Measurements from ENCODE around the gene RTN4RL1. TPM values are rescaled to one million over a fixed set of nuclear protein-coding genes. Genes with fewer than 3 reads are reported as not detected.

RTN4RL1 gene
- total and polyA plus RNA-seq, 9 of the 15 experiments (the other 6 are each of a cell fraction or from before 2014, with no cell fraction given): 0.04 to 0.06 (median 0.04) TPM; not detected in 5

GRCh38 chr17:2051061-2051932, 26.2 kb upstream of the RTN4RL1 start:
- Histone ChIP-seq H3K27ac (ENCODE audit: extremely low read depth, low read depth, low read length) (peak overlapping the region; percentile 70; the same call in 1 of the 3 replicates), H3K27me3 (ENCODE audit: control insufficient read depth in 2 of 2, insufficient read depth in 2 of 2, low read length in 2 of 2) (no peaks in the 10 kb centered on the region), H4K20me1 (replicated peaks; ENCODE audit: control insufficient read depth, insufficient read depth, low read length) (no peaks in the 10 kb centered on the region), H3K4me2 (ENCODE audit: insufficient read depth, low read length) (no peak overlapping the region; the same call in 1 of the 2 replicates), H3K4me1 (replicated peaks in 1 of 2; ENCODE audit: control insufficient read depth in 2 of 2, insufficient read depth in 2 of 2, low read length in 2 of 2) (peaks cover 8 to 45% of the 10 kb centered on the region in 2 experiments; a peak in 4 of 5 replicates), H3K9me1 (ENCODE audit: control insufficient read depth, insufficient read depth, low read length) (no peaks in the 10 kb centered on the region), H3K9ac (ENCODE audit: insufficient read depth in 1 of 2, low read depth in 2 of 2, low read length in 2 of 2) (peak overlapping the region in 1 of 2 experiments; percentile 68; a peak in 1 of 4 replicates), H3K79me2 (ENCODE audit: control insufficient read depth, insufficient read depth, low read length) (no peaks in the 10 kb centered on the region), H2AFZ (ENCODE audit: low read depth, low read length) (no peak overlapping the region), H3K4me3 (peak overlapping the region; percentile 42), H3K9me3 (replicated peaks; ENCODE audit: control insufficient read depth, insufficient read depth, low read depth, low read length) (no peaks in the 10 kb centered on the region), H3K36me3 (ENCODE audit: control insufficient read depth, insufficient read depth, low read length) (no peaks in the 10 kb centered on the region)
- in situ Hi-C loops (cut with MboI): no loop called here
- BruUV-seq (replicated peaks): no TSS peak
- WGBS (ENCODE audit: insufficient coverage, low coverage, missing lambda C conversion rate): 29% methylated on average over 16 of the region's 81 CpGs
- TF ChIP-seq PCBP1 (IDR thresholded peaks at IDR 0.05; ENCODE audit: low read depth, low read length, poor library complexity, severe bottlenecking): peak; percentile 26
- peak in 1 of 2 experiments; percentile 59 for TF ChIP-seq E2F6 (IDR thresholded peaks at IDR 0.05; ENCODE audit: borderline replicate concordance in 1 of 2, extremely low read depth in 1 of 2, insufficient read depth in 1 of 2, insufficient read length in 1 of 2, low read depth in 1 of 2, low read length in 1 of 2, poor library complexity in 1 of 2, severe bottlenecking in 1 of 2)
- peak; percentile 19 for TF ChIP-seq TAF1 (IDR thresholded peaks at IDR 0.05; ENCODE audit: control insufficient read depth, extremely low read depth, insufficient read depth, low read length, severe bottlenecking)
- peak; percentile 21 for TF ChIP-seq TBP (optimal IDR thresholded peaks at IDR 0.05; ENCODE audit: low read depth, low read length)
- TF ChIP-seq ZKSCAN8 (CRISPR knock-in tag; IDR thresholded peaks at IDR 0.05): peak; percentile 91
- no peak for TF ChIP-seq NFE2 (IDR thresholded peaks at IDR 0.05; ENCODE audit: low read depth)
- no peak for TF ChIP-seq BCLAF1 (IDR thresholded peaks at IDR 0.05; ENCODE audit: borderline replicate concordance in 1 of 2, control insufficient read depth in 1 of 2, low read depth in 2 of 2, low read length in 1 of 2)
- TF ChIP-seq CREM (IDR thresholded peaks at IDR 0.05; ENCODE audit: low read depth): peak; percentile 54
- peak; percentile 42; the same call in 1 of the 2 replicates for TF ChIP-seq POLR2G (IDR thresholded peaks at IDR 0.05; ENCODE audit: low read depth, low read length)
- TF ChIP-seq MAFK (IDR thresholded peaks at IDR 0.05; ENCODE audit: low read length): no peak
- peak; percentile 67; the same call in 1 of the 2 replicates for TF ChIP-seq CREB1 (IDR thresholded peaks at IDR 0.05)
- no peak for TF ChIP-seq CREB1 (CRISPR knock-in tag; IDR thresholded peaks at IDR 0.05)
- TF ChIP-seq GATAD2B (IDR thresholded peaks at IDR 0.05; ENCODE audit: borderline replicate concordance): no peak
- ChIA-PET POLR2A (interaction anchor here (1.2 kb wide), 1 partner anchor 13 kb away, joined by 3 read pairs; no protein-coding TSS in a partner anchor), CTCF (ENCODE audit: low intra/inter-chr PET ratio) (no interaction called here)
- FAIRE-seq (no peak), DNase-seq (ENCODE audit: extremely low read depth in 1 of 4, low spot score in 3 of 4) (peak in 1 of 4 experiments; percentile 44), ATAC-seq (peak; percentile 32; the same call in 2 of the 3 replicates)
- intact Hi-C loops (cut with micrococcal nuclease): loop anchor here (5.0 to 10.0 kb wide), 2 partner anchors 124 to 301 kb away; no protein-coding TSS in a partner anchor
